HCT116 (cell line): ENCODE results near the gene DOCK10. TPM values are rescaled to one million over a fixed set of nuclear protein-coding genes. Genes with fewer than 3 reads are reported as not detected.
A peak's percentile ranks its signal among the peaks of the same experiment; 100 is the strongest.

Experiments used
- ATAC-seq: fragments of 200-7000 bp; cut with Tn5 transposase; 2 replicates; pipeline ENCODE4 v1.9.1; 2020; ENCODE audit warnings: mild to moderate bottlenecking, moderate library complexity
- BruUV-seq: library from RNA; stranded (reverse); fragments of 400-500 nt; replicated peaks from 2 replicates; lab custom pipeline; 2021; lab: Mats Ljungman, UMichigan
- CTCF ChIA-PET: fragments of 300-600 bp; sonication (Branson Sonifier 250); formaldehyde crosslinking; loops from one replicate; lab custom pipeline; 2021; ENCODE audit warnings: antibody characterized with exemption; lab: Charles Lee
- POLR2A ChIA-PET: fragments of 300-600, 350-600 bp; sonication (Branson Sonifier 250); formaldehyde crosslinking; loops from one replicate; lab custom pipeline; 2021; ENCODE audit warnings: antibody characterized with exemption; lab: Charles Lee
- RAD21 ChIA-PET, 2 experiments: fragments of 300-600 bp; sonication (Branson Sonifier 250); formaldehyde crosslinking; loops; one replicate each; lab custom pipeline; 2023; ENCODE audit warnings: low total read pairs in 2 of 2; ENCODE audit not compliant: uncharacterized antibody in 2 of 2, unreplicated experiment in 2 of 2, low non-redundant PET in 1 of 2; lab: Charles Lee
- DNase-seq: peaks from one replicate; pipeline ENCODE4 v3.0.0-alpha.2; 2010; ENCODE audit warnings: low read depth, low spot score
- H2AFZ ChIP-seq: fragments of 200-600 bp; shearing (Covaris generic), sonication (generic); 2 replicates; pipeline ENCODE4 v1.6.1; 2017; ENCODE audit warnings: low read depth, mixed run types, mixed read lengths, antibody characterized with exemption, low read length; ENCODE audit not compliant: poor library complexity, severe bottlenecking
- H3K27ac ChIP-seq: 2 replicates; pipeline ENCODE4 v1.5.1; 2012; ENCODE audit warnings: low read depth, low read length
- H3K27me3 ChIP-seq: fragments of 200-600 bp; sonication (generic); 2 replicates; pipeline ENCODE4 v1.6.1; 2016; ENCODE audit warnings: mixed run types, low read length, mixed read lengths; ENCODE audit not compliant: insufficient read depth
- H3K36me3 ChIP-seq, 2 experiments: fragments of 200-500 bp in 1 of 2; fragments of 200-600 bp in 1 of 2; sonication (Bioruptor generic) in 1 of 2; sonication (generic) in 1 of 2; 2 replicates each; pipeline versions ENCODE4 v1.5.1 to v1.6.1; 2014 to 2016; ENCODE audit warnings: low read length in 2 of 2, inconsistent platforms in 1 of 2, mixed read lengths in 1 of 2, mixed run types in 1 of 2; ENCODE audit not compliant: insufficient read depth in 2 of 2, control insufficient read depth in 1 of 2
- H3K4me1 ChIP-seq, 2 experiments: fragments of 200-600 bp in 1 of 2; sonication (generic) in 1 of 2; 2 replicates each; pipeline versions ENCODE4 v1.5.1 to v1.6.1; 2012 to 2017; ENCODE audit warnings: low read length in 2 of 2, inconsistent platforms in 1 of 2, mild to moderate bottlenecking in 1 of 2, mixed read lengths in 1 of 2, mixed run types in 1 of 2, moderate library complexity in 1 of 2; ENCODE audit not compliant: insufficient read depth in 2 of 2, control insufficient read depth in 1 of 2
- H3K4me2 ChIP-seq: fragments of 200-600 bp; sonication (generic); 2 replicates; pipeline ENCODE4 v1.6.1; 2017; ENCODE audit warnings: mixed run types, low read length, mixed read lengths
- H3K4me3 ChIP-seq, 2 experiments: fragments of 200-600 bp in 1 of 2; sonication (generic) in 1 of 2; replicated peaks in 1 of 2; 2 replicates each; pipeline ENCODE4 v1.5.1; 2011 to 2016; ENCODE audit warnings: low read length in 2 of 2, control low read depth in 1 of 2, low read depth in 1 of 2, mild to moderate bottlenecking in 1 of 2, mixed read lengths in 1 of 2, mixed run types in 1 of 2
- H3K79me2 ChIP-seq: fragments of 200-600 bp; sonication (generic); 2 replicates; pipeline ENCODE4 v1.6.1; 2017; ENCODE audit warnings: mild to moderate bottlenecking, mixed run types, low read length, moderate library complexity, mixed read lengths; ENCODE audit not compliant: insufficient read depth
- H3K9ac ChIP-seq: fragments of 200-600 bp; sonication (generic); 2 replicates; pipeline ENCODE4 v1.6.1; 2016; ENCODE audit warnings: low read length, mixed read lengths
- H3K9me2 ChIP-seq: fragments of 200-600 bp; sonication (generic), shearing (Covaris generic); 2 replicates; pipeline ENCODE4 v1.6.1; 2017; ENCODE audit warnings: mixed run types, mild to moderate bottlenecking, moderate library complexity; ENCODE audit not compliant: insufficient read depth
- H3K9me3 ChIP-seq, 2 experiments: fragments of 200-500 bp in 1 of 2; fragments of 200-600 bp in 1 of 2; sonication (Bioruptor generic) in 1 of 2; sonication (generic) in 1 of 2; 2 replicates each; pipeline ENCODE4 v1.6.1; 2014 to 2017; ENCODE audit warnings: low read length in 2 of 2, mixed read lengths in 2 of 2, inconsistent platforms in 1 of 2, low read depth in 1 of 2, mild to moderate bottlenecking in 1 of 2, mixed run types in 1 of 2, moderate library complexity in 1 of 2; ENCODE audit not compliant: control insufficient read depth in 1 of 2, insufficient read depth in 1 of 2
- H4K20me1 ChIP-seq: fragments of 200-600 bp; sonication (generic), shearing (Covaris generic); 2 replicates; pipeline ENCODE4 v1.6.1; 2017; ENCODE audit warnings: mixed run types, mild to moderate bottlenecking, moderate library complexity; ENCODE audit not compliant: insufficient read depth
- CBX3 ChIP-seq: IDR thresholded peaks from 2 replicates; pipeline ENCODE4 v1.6.1; 2012; ENCODE audit warnings: low read depth
- ELF1 ChIP-seq: IDR thresholded peaks from 2 replicates; pipeline ENCODE4 v1.6.1; 2012; ENCODE audit warnings: low read depth, borderline replicate concordance
- EZH2 ChIP-seq: fragments of 200-600 bp; sonication (generic); IDR thresholded peaks from 2 replicates; pipeline ENCODE4 v1.6.1; 2017; ENCODE audit warnings: antibody characterized with exemption, mixed run types
- FOSL1 ChIP-seq: IDR thresholded peaks from 2 replicates; pipeline ENCODE4 v1.6.1; 2012; ENCODE audit warnings: low read depth
- JUND ChIP-seq: IDR thresholded peaks from 2 replicates; pipeline ENCODE4 v1.6.1; 2012
- RAD21 ChIP-seq: IDR thresholded peaks from 2 replicates; pipeline ENCODE4 v1.6.1; 2012; ENCODE audit warnings: low read depth, mild to moderate bottlenecking
- SP1 ChIP-seq: IDR thresholded peaks from 2 replicates; pipeline ENCODE4 v1.6.1; 2012; ENCODE audit warnings: low read depth
- intact Hi-C: fragments of 100-400 bp; cut with micrococcal nuclease; formaldehyde crosslinking; loops from 2 replicates; pipeline ENCODE4 v1.10.0; 2022
- total RNA-seq: library from RNA; stranded (reverse); gene quantifications from one replicate; pipeline ENCODE4 v1.2.1, GENCODE V29; 2021; ENCODE audit not compliant: unreplicated experiment
- TF ChIP-seq, protein P1 (sequence below): IDR thresholded peaks from 2 replicates; pipeline ENCODE4 v1.6.1; 2012; ENCODE audit warnings: low read depth
- TF ChIP-seq, protein P2 (sequence below): IDR thresholded peaks from 2 replicates; pipeline ENCODE4 v1.6.1; 2011; ENCODE audit warnings: mild to moderate bottlenecking, low read length, moderate library complexity; ENCODE audit not compliant: insufficient replicate concordance; ENCODE audit errors: extremely low read depth
- TF ChIP-seq, protein P3 (sequence below), 3 experiments: fragments of 200-600 bp in 1 of 3; sonication (generic) in 1 of 3; IDR thresholded peaks in 2 of 3; conservative IDR thresholded peaks in 1 of 3; 2 replicates each; pipeline ENCODE4 v1.5.1; 2012 to 2017; ENCODE audit warnings: low read depth in 2 of 3, low read length in 2 of 3, antibody characterized with exemption in 1 of 3, borderline replicate concordance in 1 of 3, control low read depth in 1 of 3, mild to moderate bottlenecking in 1 of 3, mixed read lengths in 1 of 3, mixed run types in 1 of 3, moderate library complexity in 1 of 3; ENCODE audit not compliant: insufficient read depth in 1 of 3

The DOCK10 gene
- total RNA-seq, 1 experiment from 2014 or later = 0.54 TPM

DNA sequence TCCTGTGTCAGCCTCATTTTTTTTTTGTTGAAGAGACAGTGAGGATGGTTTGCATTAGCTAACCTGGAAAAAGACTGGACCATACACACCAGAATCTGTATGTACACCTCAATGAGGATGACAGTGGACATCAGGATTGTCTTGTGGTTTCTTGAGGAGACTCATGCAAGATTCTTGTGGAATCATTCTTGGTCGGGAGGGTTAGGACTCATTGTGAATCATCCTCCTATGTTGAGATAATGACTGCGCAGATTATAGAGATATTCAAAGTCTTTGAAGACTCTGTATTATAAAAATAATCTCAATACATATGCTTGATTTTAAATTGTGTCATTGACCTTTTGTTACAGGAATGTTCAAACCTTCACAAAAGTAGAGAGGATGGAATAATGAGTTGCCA lies 49.1 kb upstream of the DOCK10 start:
- RAD21 ChIA-PET = no interaction called here
- no peaks in the 10 kb centered on the region for H3K79me2 ChIP-seq
- TF ChIP-seq FOSL1 (peak; percentile 76), JUND (peak; percentile 49; the same call in 1 of the 2 replicates), SP1 (peak; percentile 38), ELF1 (no peak), EZH2 (no peak)
- TF ChIP-seq, protein P1, sequence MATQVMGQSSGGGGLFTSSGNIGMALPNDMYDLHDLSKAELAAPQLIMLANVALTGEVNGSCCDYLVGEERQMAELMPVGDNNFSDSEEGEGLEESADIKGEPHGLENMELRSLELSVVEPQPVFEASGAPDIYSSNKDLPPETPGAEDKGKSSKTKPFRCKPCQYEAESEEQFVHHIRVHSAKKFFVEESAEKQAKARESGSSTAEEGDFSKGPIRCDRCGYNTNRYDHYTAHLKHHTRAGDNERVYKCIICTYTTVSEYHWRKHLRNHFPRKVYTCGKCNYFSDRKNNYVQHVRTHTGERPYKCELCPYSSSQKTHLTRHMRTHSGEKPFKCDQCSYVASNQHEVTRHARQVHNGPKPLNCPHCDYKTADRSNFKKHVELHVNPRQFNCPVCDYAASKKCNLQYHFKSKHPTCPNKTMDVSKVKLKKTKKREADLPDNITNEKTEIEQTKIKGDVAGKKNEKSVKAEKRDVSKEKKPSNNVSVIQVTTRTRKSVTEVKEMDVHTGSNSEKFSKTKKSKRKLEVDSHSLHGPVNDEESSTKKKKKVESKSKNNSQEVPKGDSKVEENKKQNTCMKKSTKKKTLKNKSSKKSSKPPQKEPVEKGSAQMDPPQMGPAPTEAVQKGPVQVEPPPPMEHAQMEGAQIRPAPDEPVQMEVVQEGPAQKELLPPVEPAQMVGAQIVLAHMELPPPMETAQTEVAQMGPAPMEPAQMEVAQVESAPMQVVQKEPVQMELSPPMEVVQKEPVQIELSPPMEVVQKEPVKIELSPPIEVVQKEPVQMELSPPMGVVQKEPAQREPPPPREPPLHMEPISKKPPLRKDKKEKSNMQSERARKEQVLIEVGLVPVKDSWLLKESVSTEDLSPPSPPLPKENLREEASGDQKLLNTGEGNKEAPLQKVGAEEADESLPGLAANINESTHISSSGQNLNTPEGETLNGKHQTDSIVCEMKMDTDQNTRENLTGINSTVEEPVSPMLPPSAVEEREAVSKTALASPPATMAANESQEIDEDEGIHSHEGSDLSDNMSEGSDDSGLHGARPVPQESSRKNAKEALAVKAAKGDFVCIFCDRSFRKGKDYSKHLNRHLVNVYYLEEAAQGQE = no peak
- no peak overlapping the region for H2AFZ ChIP-seq
- peak overlapping the region; percentile 29 for H3K4me2 ChIP-seq
- H3K4me3 ChIP-seq = no peak overlapping the region
- POLR2A ChIA-PET = no interaction called here
- no peak overlapping the region for H3K27ac ChIP-seq
- no peaks in the 10 kb centered on the region for H3K9me2 ChIP-seq
- ATAC-seq (peak; percentile 83), DNase-seq (peak; percentile 37)
- no peaks in the 10 kb centered on the region for H3K27me3 ChIP-seq
- H3K36me3 ChIP-seq = no peaks in the 10 kb centered on the region
- peaks cover 0 to 14% of the 10 kb centered on the region in 2 experiments; a peak in 2 of 4 replicates for H3K4me1 ChIP-seq
- CTCF ChIA-PET = no interaction called here
- H3K9ac ChIP-seq = no peak overlapping the region
- H3K9me3 ChIP-seq = no peaks in the 10 kb centered on the region
- H4K20me1 ChIP-seq = no peaks in the 10 kb centered on the region
- intact Hi-C loops = no loop called here
- no TSS peak for BruUV-seq

DNA sequence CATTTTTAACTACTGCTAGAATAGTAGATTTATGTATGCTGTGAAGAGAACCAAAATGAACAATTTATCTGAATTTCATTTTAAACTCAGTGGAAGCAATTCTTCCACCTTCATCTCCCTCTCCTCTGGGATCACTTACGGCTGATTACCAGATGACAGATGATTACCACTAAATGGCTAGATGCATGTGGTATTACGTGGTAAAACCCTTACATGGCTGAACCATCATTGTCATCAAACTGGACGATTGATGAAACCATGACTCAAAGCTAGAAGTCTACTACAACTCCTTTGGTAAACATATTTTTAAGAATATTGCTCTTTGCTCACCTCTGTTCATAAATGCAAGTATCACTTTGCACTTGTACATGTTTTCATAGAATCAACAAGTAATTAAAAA lies 48.5 kb upstream of the DOCK10 start:
- intact Hi-C loops = no loop called here
- DNase-seq = no peak
- Histone ChIP-seq H3K79me2 (no peaks in the 10 kb centered on the region), H2AFZ (no peak overlapping the region), H3K9ac (no peak overlapping the region), H3K4me2 (peak overlapping the region; percentile 29), H3K36me3 (no peaks in the 10 kb centered on the region), H3K4me1 (peaks cover 0 to 14% of the 10 kb centered on the region in 2 experiments; a peak in 2 of 4 replicates), H3K27me3 (no peaks in the 10 kb centered on the region), H4K20me1 (no peaks in the 10 kb centered on the region), H3K4me3 (no peak overlapping the region), H3K9me3 (no peaks in the 10 kb centered on the region), H3K9me2 (no peaks in the 10 kb centered on the region), H3K27ac (no peak overlapping the region)
- CTCF ChIA-PET = no interaction called here
- POLR2A ChIA-PET = no interaction called here
- ATAC-seq = no peak
- RAD21 ChIA-PET = no interaction called here
- BruUV-seq = no TSS peak
- TF ChIP-seq, protein P2, sequence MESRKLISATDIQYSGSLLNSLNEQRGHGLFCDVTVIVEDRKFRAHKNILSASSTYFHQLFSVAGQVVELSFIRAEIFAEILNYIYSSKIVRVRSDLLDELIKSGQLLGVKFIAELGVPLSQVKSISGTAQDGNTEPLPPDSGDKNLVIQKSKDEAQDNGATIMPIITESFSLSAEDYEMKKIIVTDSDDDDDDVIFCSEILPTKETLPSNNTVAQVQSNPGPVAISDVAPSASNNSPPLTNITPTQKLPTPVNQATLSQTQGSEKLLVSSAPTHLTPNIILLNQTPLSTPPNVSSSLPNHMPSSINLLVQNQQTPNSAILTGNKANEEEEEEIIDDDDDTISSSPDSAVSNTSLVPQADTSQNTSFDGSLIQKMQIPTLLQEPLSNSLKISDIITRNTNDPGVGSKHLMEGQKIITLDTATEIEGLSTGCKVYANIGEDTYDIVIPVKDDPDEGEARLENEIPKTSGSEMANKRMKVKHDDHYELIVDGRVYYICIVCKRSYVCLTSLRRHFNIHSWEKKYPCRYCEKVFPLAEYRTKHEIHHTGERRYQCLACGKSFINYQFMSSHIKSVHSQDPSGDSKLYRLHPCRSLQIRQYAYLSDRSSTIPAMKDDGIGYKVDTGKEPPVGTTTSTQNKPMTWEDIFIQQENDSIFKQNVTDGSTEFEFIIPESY = no peak
- TF ChIP-seq RAD21 (no peak), CBX3 (no peak), ELF1 (no peak)
- TF ChIP-seq, protein P3, sequence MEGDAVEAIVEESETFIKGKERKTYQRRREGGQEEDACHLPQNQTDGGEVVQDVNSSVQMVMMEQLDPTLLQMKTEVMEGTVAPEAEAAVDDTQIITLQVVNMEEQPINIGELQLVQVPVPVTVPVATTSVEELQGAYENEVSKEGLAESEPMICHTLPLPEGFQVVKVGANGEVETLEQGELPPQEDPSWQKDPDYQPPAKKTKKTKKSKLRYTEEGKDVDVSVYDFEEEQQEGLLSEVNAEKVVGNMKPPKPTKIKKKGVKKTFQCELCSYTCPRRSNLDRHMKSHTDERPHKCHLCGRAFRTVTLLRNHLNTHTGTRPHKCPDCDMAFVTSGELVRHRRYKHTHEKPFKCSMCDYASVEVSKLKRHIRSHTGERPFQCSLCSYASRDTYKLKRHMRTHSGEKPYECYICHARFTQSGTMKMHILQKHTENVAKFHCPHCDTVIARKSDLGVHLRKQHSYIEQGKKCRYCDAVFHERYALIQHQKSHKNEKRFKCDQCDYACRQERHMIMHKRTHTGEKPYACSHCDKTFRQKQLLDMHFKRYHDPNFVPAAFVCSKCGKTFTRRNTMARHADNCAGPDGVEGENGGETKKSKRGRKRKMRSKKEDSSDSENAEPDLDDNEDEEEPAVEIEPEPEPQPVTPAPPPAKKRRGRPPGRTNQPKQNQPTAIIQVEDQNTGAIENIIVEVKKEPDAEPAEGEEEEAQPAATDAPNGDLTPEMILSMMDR (IDR thresholded peaks at IDR 0.05 in 2 of 3, conservative IDR thresholded peaks at IDR 0.05 in 1 of 3; ENCODE audit: borderline replicate concordance in 1 of 3, insufficient read depth in 1 of 3, low read depth in 2 of 3, low read length in 2 of 3) = no peak
